Epithelial cell of esophagus (primary cell): Measurements from ENCODE around the gene APOBEC3F.

Experiments used
- DNase-seq: peaks from one replicate; pipeline ENCODE4 v3.0.0; 2010; ENCODE audit warnings: low read depth
- H3K4me3 ChIP-seq: 2 replicates; pipeline ENCODE4 v1.5.1; 2011; ENCODE audit warnings: mild to moderate bottlenecking, low read length, control low read depth
- CTCF ChIP-seq: IDR thresholded peaks from 2 replicates; pipeline ENCODE4 v1.5.1; 2011; ENCODE audit warnings: low read depth, mild to moderate bottlenecking, low read length, control low read depth, inconsistent platforms; ENCODE audit not compliant: insufficient read depth; ENCODE audit errors: missing control alignments

APOBEC3F gene

GRCh38 chr22:39092111-39092862 lies 51.6 kb downstream of the APOBEC3F start:
- TF ChIP-seq CTCF = no peak
- no peak for DNase-seq
- no peak overlapping the region for H3K4me3 ChIP-seq

- no peak for TF ChIP-seq CTCF
- H3K4me3 ChIP-seq = no peak overlapping the region
- DNase-seq = no peak
Observed at GRCh38 chr22:39094717-39095389, 54.2 kb downstream of the APOBEC3F start.

GRCh38 chr22:39095971-39096370 lies 55.3 kb downstream of the APOBEC3F start:
- H3K4me3 ChIP-seq = no peak overlapping the region
- DNase-seq = no peak
- no peak for TF ChIP-seq CTCF

- no peak within 1 kb of the TSS for H3K4me3 ChIP-seq
- DNase-seq = peak; percentile 75
- TF ChIP-seq CTCF = no peak
Observed at GRCh38 chr22:39097098-39098020, 56.7 kb downstream of the APOBEC3F start, which contains the start of gene APOBEC3H. TSS of gene APOBEC3H (plus strand) at chr22:39097244. CDS start at chr22:39100279, 3,035 bp downstream.

GRCh38 chr22:39098026-39098425 lies 57.4 kb downstream of the APOBEC3F start:
- H3K4me3 ChIP-seq = no peak overlapping the region
- no peak for TF ChIP-seq CTCF
- no peak for DNase-seq

GRCh38 chr22:39098576-39098975 lies 57.9 kb downstream of the APOBEC3F start:
- no peak overlapping the region for H3K4me3 ChIP-seq
- DNase-seq = no peak
- TF ChIP-seq CTCF = no peak
